T-helper 1 cell treated with Interleukin-12 subunit alpha and Interleukin-12 subunit beta and Interleukin-4 antibody, amounts not matched to agents 30 μg/mL and 1 μg/mL, for 36 hours (primary cell): ENCODE data around the gene GLP2R.

Experiments
- H3K27ac Mint-ChIP-seq: one replicate; pipeline ENCODE4 v1.8.0; 2021; ENCODE audit warnings: mild to moderate bottlenecking, mixed read lengths
- H3K27me3 Mint-ChIP-seq: one replicate; pipeline ENCODE4 v1.8.0; 2021; ENCODE audit warnings: low read depth, mixed read lengths
- H3K36me3 Mint-ChIP-seq: one replicate; pipeline ENCODE4 v1.8.0; 2021; ENCODE audit warnings: low read depth, mixed read lengths
- H3K4me1 Mint-ChIP-seq: one replicate; pipeline ENCODE4 v1.8.0; 2021; ENCODE audit warnings: low read depth, mixed read lengths
- H3K4me3 Mint-ChIP-seq: one replicate; pipeline ENCODE4 v1.8.0; 2021; ENCODE audit warnings: mild to moderate bottlenecking, moderate library complexity, mixed read lengths
- H3K9me3 Mint-ChIP-seq: one replicate; pipeline ENCODE4 v1.8.0; 2021; ENCODE audit warnings: mixed read lengths

Gene GLP2R

GRCh38 chr17:9855036-9855435, 29.3 kb downstream of the GLP2R start:
- Mint-ChIP-seq H3K9me3 (peaks cover 4% of the 10 kb centered on the region), H3K4me3 (no peak overlapping the region), H3K27ac (no peak overlapping the region), H3K4me1 (no peaks in the 10 kb centered on the region), H3K27me3 (no peaks in the 10 kb centered on the region), H3K36me3 (no peaks in the 10 kb centered on the region)

DNA sequence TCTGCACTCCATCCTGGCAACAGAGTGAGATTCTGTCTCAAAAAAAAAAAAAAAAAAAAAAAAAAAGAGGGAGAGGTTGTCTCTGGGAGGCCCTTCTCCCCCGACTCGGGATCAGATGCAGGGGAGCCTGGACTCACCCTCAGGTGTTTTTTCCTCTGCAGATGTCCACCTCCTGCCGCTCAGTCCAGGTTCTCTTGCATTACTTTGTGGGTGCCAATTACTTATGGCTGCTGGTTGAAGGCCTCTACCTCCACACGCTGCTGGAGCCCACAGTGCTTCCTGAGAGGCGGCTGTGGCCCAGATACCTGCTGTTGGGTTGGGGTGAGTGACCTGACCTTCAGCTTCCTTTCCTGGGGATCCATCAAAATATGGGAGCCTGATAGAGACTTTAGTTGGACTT, 34.1 kb downstream of the GLP2R start:
- Mint-ChIP-seq H3K9me3 (peaks cover 9% of the 10 kb centered on the region), H3K27ac (no peak overlapping the region), H3K4me1 (no peaks in the 10 kb centered on the region), H3K27me3 (no peaks in the 10 kb centered on the region), H3K4me3 (no peak overlapping the region), H3K36me3 (no peaks in the 10 kb centered on the region)

DNA sequence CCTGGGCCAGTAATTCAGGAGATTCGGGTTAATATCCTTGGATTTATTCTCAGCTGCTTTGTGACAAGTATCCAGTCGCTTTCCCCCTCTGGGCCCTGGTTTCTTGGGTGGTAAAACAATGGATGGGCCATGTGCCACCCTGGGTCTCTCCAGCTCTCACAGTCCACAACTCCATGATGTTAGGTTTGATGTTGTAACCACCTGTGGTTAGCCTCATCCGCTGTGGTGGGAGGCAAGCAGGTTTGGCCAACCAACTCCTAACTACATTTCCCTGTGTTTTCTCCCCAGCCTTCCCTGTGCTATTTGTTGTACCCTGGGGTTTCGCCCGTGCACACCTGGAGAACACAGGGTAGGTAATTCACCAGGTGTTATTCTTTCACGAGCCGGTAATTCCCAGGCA, 35.1 kb downstream of the GLP2R start:
- H3K27me3 Mint-ChIP-seq = no peaks in the 10 kb centered on the region
- H3K4me1 Mint-ChIP-seq = no peaks in the 10 kb centered on the region
- no peaks in the 10 kb centered on the region for H3K36me3 Mint-ChIP-seq
- H3K9me3 Mint-ChIP-seq = peaks cover 13% of the 10 kb centered on the region
- no peak overlapping the region for H3K27ac Mint-ChIP-seq
- no peak overlapping the region for H3K4me3 Mint-ChIP-seq

- Mint-ChIP-seq H3K9me3 (peaks cover 13% of the 10 kb centered on the region), H3K27ac (no peak overlapping the region), H3K4me1 (no peaks in the 10 kb centered on the region), H3K27me3 (no peaks in the 10 kb centered on the region), H3K4me3 (no peak overlapping the region), H3K36me3 (no peaks in the 10 kb centered on the region)
Observed at GRCh38 chr17:9862220-9862619, 36.5 kb downstream of the GLP2R start.

GRCh38 chr17:9862949-9863348, 37.2 kb downstream of the GLP2R start:
- no peak overlapping the region for H3K27ac Mint-ChIP-seq
- H3K9me3 Mint-ChIP-seq = peaks cover 8% of the 10 kb centered on the region
- H3K36me3 Mint-ChIP-seq = no peaks in the 10 kb centered on the region
- no peaks in the 10 kb centered on the region for H3K4me1 Mint-ChIP-seq
- no peak overlapping the region for H3K4me3 Mint-ChIP-seq
- no peaks in the 10 kb centered on the region for H3K27me3 Mint-ChIP-seq

DNA sequence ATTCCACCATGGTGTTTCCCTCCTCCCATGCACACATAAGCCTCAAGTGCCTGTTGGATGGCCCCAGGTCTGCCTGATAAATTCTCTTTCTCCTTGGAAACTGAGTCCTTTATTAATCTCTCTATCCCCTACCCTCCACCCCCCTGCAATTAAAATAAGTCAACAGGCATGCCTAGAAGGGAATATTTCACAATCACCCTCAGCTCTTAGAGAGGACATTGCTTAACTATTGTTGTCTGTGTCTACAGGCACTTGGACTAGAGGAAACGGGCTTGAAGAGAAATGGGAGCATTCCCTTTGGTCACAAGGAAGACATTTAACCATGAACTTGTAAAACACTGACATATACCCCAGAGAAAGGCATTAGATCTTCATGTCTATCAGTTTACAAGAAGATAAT, 39.9 kb downstream of the GLP2R start:
- Mint-ChIP-seq H3K4me3 (no peak overlapping the region), H3K36me3 (no peaks in the 10 kb centered on the region), H3K27me3 (no peaks in the 10 kb centered on the region), H3K9me3 (peaks cover 8% of the 10 kb centered on the region), H3K4me1 (no peaks in the 10 kb centered on the region), H3K27ac (no peak overlapping the region)

DNA sequence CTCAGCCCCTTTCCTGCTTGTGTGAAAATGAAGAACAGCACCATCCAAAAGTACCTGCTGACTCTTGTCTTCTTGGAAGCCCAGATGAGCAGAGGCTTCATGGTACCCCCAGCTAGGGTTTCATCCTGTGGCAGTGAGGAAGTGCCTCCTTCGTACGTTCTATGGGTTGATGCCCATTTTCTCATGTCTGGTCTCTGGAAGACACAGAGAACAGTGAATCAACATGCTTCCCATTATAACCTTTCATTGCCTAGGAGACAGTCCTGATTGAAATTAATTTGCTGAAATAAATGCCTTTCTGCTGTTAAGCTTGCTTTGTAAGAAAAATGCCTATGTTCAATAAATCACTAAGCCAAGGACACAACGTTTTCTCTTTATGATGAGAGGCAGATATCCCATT, 42.8 kb downstream of the GLP2R start:
- H3K36me3 Mint-ChIP-seq = no peaks in the 10 kb centered on the region
- peaks cover 3% of the 10 kb centered on the region for H3K9me3 Mint-ChIP-seq
- H3K4me3 Mint-ChIP-seq = no peak overlapping the region
- no peaks in the 10 kb centered on the region for H3K27me3 Mint-ChIP-seq
- H3K4me1 Mint-ChIP-seq = no peaks in the 10 kb centered on the region
- no peak overlapping the region for H3K27ac Mint-ChIP-seq

- Mint-ChIP-seq H3K4me3 (no peak overlapping the region), H3K27me3 (no peaks in the 10 kb centered on the region), H3K27ac (no peak overlapping the region), H3K9me3 (no peaks in the 10 kb centered on the region), H3K4me1 (no peaks in the 10 kb centered on the region), H3K36me3 (no peaks in the 10 kb centered on the region)
Observed at GRCh38 chr17:9872852-9873251, 47.1 kb downstream of the GLP2R start.

DNA sequence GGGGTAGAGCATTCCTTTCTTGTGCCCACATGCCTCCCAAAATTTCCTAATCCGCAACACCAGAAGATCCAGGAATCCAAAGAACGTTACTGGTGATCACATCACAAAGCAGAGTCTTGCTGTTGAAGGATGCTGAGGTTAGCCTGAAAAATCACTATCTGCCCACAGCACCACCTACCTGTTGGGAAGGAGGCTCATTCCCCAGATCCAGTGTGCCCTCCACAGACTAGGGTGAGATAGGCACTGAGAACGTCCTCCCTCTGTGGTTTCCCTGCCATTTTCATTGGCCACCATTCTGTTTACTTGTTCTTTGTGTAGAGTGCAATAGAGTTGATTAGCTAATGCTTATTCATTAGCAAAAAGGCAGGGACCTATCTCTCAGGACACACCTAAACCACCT, 49.0 kb downstream of the GLP2R start:
- H3K27me3 Mint-ChIP-seq = no peaks in the 10 kb centered on the region
- H3K9me3 Mint-ChIP-seq = no peaks in the 10 kb centered on the region
- H3K36me3 Mint-ChIP-seq = no peaks in the 10 kb centered on the region
- H3K27ac Mint-ChIP-seq = no peak overlapping the region
- H3K4me3 Mint-ChIP-seq = no peak overlapping the region
- no peaks in the 10 kb centered on the region for H3K4me1 Mint-ChIP-seq

GRCh38 chr17:9875441-9875840, 49.7 kb downstream of the GLP2R start:
- Mint-ChIP-seq H3K27me3 (no peaks in the 10 kb centered on the region), H3K4me3 (no peak overlapping the region), H3K4me1 (no peaks in the 10 kb centered on the region), H3K27ac (no peak overlapping the region), H3K9me3 (no peaks in the 10 kb centered on the region), H3K36me3 (no peaks in the 10 kb centered on the region)

GRCh38 chr17:9878356-9878755, 52.6 kb downstream of the GLP2R start:
- Mint-ChIP-seq H3K4me1 (no peaks in the 10 kb centered on the region), H3K27ac (no peak overlapping the region), H3K27me3 (no peaks in the 10 kb centered on the region), H3K9me3 (peaks cover 13% of the 10 kb centered on the region), H3K4me3 (no peak overlapping the region), H3K36me3 (no peaks in the 10 kb centered on the region)

DNA sequence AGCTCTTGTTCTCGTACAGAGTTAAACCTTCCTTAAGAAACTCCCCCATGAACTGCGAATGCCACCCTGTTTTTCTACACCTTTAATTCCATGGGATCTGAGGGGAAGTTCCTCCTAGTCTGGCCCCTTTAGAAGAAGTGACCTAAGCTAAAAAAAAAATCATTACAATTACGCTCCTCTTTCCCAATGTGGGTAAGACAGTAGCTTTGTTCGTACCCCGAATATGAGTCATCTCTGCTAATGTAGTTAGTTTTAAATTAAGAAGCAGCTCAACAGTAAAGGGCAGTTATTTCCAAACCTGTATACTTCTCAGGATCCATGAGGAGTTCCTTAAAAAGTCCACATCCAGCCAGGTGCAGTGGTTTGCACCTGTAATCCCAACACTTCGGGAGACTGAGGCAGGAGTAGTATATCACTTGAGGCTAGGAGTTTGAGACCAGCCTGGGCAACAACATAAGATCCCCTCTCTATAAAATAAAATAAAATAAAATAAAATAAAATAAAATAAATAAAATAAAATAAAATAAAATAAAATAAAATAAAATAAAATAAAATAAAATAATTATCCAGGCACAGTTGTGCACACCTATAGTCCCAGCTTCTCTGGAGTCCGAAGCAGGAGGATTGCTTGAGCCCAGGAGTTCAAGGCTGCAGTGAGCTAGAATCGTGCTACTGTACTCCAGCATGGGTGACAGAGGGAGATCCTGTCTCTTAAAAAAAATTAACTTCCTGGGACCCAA, 53.2 kb downstream of the GLP2R start:
- Mint-ChIP-seq H3K4me3 (no peak overlapping the region), H3K36me3 (no peaks in the 10 kb centered on the region), H3K9me3 (peaks cover 17% of the 10 kb centered on the region), H3K27me3 (no peaks in the 10 kb centered on the region), H3K27ac (no peak overlapping the region), H3K4me1 (no peaks in the 10 kb centered on the region)

DNA sequence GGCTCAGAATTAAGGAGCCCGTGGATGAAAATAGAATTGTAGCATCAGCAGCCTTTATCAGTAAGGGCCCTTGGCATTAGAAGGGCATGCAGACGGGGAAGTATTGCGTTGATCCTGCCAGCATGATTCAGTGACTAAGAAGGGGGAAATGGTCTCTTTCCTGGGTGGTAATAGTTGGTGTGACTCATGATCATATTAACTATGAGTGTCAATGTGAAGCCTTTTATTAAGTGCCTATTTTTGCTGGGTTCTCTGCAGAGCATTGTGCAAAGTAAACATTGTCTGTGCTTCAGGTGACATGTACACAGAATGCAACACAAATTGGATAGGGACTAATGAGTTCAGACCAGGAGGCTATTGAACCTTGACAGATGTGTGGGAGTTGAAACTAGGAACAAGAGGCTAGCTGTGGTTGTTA, 54.9 kb downstream of the GLP2R start:
- H3K27me3 Mint-ChIP-seq = no peaks in the 10 kb centered on the region
- no peaks in the 10 kb centered on the region for H3K36me3 Mint-ChIP-seq
- peaks cover 17% of the 10 kb centered on the region for H3K9me3 Mint-ChIP-seq
- H3K4me3 Mint-ChIP-seq = no peak overlapping the region
- H3K4me1 Mint-ChIP-seq = no peaks in the 10 kb centered on the region
- no peak overlapping the region for H3K27ac Mint-ChIP-seq

- Mint-ChIP-seq H3K4me3 (no peak overlapping the region), H3K36me3 (no peaks in the 10 kb centered on the region), H3K4me1 (no peaks in the 10 kb centered on the region), H3K27me3 (no peaks in the 10 kb centered on the region), H3K9me3 (peaks cover 17% of the 10 kb centered on the region), H3K27ac (no peak overlapping the region)
Observed at GRCh38 chr17:9883451-9883850, 57.7 kb downstream of the GLP2R start.

- H3K27ac Mint-ChIP-seq = no peak overlapping the region
- no peaks in the 10 kb centered on the region for H3K36me3 Mint-ChIP-seq
- no peak overlapping the region for H3K4me3 Mint-ChIP-seq
- H3K27me3 Mint-ChIP-seq = no peaks in the 10 kb centered on the region
- H3K9me3 Mint-ChIP-seq = peaks cover 17% of the 10 kb centered on the region
- no peaks in the 10 kb centered on the region for H3K4me1 Mint-ChIP-seq
Observed at GRCh38 chr17:9886141-9886930, 60.6 kb downstream of the GLP2R start.
